GM21737 (cell line): Measurements from ENCODE around the gene FRAT1.

ENCODE experiments used
- ATAC-seq: cut with Tn5 transposase; IDR thresholded peaks from one replicate; pipeline ENCODE4 v1.9.1; 2021; ENCODE audit warnings: mild to moderate bottlenecking, moderate library complexity; ENCODE audit not compliant: unreplicated experiment

Gene FRAT1

DNA sequence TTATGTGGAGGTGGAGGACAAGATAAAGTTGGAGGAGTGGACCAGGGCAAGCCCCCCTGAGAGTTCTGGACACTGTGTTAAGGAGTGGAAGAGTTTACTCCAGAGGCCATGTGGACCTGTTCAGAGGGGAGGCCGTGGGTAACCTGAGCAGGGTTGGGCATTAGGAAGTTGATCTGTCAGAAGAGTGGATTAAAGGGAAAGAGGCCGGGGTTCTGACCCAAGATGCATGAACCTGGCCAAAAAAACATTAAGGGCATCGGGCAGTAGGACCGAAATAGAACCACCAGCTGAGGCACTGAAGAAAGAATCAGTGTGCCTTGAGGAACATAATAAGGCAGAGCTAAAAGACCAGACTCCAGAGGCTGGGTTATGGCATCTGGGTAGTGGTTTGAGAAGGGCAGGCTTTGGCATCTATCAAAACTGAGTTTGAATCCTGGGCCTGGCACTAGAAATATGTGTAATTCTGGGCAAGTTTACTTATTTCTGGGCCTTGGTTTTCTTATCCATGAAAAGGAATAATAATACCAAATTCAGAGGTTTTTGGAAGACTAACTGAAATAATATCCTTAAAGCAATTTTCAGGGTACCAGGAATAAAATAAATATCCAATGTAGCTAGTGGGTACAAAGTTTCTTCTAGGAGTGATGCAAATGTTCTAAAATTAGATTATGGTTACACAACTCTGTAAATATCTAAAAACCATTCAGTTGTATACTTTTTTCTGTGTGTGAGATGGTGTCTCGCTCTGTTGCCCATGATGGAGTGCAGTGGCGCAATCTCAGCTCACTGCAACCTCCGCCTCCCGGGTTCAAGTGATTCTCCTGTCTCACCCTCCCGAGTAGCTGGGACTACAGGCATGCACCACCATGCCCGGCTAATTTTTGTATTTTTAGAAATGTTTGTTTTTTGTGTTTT lies 10.9 kb upstream of the FRAT1 start:
- ATAC-seq, result no peak

DNA sequence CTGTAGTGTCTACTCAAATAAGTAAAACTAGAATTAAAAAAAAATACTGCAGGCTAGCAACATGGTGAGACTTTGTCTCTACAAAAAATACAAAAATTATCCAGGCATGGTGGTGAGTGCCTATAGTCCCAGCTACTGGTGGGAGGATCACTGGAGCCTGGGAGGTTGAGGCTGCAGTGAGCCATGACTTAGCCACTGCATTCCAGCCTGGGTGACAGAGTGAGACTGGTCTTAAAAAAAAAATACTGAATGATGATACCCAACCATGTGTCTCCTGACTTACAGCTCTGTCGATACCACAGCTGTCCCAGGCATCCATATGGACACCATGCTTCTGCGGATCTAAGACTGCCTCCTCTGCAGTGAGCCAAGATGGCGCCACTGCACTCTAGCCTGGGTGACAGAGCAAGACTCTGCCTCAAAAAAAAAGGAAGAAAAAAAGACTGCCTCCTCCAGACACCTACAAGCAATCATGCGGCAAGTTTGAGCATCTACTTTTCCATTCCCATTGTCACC lies 7.9 kb upstream of the FRAT1 start:
- ATAC-seq, result no peak

DNA sequence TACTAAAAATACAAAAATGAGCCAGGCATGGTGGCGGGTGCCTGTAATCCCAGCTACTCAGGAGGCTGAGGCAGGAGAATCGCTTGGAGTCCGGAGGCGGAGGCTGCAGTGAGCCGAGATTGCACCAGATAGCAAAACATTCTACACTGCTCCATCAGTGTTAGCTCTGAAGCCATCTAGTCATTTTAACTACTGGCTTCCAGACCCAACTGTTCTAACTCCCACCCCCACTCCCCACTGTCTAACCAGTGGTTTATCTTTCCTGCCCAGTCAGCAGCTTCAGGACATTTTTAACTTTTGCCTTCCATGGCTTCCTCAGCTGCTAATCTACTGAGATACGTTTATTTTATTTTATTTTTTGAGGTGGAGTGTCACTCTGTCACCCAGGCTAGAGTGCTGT lies 6.2 kb upstream of the FRAT1 start:
- ATAC-seq, result no peak

DNA sequence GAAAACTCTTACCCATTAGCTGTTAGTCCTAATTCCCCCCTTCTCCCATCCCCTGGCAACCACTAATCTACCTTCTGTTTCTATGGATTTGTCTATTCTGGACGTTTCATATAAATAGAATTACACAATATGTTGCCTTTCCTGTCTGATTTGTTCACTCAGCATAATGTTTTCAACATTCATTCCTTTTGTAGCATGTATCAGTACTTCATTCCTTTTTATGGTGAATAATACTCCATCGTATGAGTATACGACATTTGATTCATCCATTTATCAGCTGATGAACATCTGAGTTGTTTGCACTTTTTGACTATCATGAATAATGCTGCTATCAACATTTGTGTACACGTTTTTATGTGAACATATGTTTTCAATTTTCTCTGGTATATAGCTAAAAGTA lies 4.4 kb upstream of the FRAT1 start:
- ATAC-seq, result no peak

DNA sequence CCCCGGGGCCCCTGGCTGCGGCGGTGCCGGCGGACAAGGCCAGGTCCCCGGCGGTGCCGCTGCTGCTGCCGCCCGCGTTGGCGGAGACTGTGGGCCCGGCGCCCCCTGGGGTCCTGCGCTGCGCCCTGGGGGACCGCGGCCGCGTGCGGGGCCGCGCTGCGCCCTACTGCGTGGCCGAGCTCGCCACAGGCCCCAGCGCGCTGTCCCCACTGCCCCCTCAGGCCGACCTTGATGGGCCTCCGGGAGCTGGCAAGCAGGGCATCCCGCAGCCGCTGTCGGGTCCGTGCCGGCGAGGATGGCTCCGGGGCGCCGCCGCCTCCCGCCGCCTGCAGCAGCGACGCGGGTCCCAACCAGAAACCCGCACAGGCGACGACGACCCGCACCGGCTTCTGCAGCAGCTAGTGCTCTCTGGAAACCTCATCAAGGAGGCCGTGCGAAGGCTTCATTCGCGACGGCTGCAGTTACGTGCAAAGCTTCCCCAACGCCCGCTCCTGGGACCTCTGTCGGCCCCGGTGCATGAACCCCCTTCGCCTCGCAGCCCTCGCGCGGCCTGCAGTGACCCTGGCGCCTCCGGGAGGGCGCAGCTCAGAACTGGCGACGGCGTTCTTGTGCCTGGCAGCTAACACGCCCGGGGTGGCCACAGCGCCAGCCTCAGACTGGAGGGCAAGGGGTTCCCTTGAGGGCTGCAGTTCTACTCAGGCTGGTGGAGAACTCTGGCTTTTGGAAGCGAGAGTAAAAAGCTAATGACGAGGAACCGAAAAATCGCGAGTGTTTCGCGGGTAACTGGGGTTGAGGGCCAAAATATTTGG lies 804 bp downstream of the FRAT1 start:
- peak; percentile 26 for ATAC-seq

DNA sequence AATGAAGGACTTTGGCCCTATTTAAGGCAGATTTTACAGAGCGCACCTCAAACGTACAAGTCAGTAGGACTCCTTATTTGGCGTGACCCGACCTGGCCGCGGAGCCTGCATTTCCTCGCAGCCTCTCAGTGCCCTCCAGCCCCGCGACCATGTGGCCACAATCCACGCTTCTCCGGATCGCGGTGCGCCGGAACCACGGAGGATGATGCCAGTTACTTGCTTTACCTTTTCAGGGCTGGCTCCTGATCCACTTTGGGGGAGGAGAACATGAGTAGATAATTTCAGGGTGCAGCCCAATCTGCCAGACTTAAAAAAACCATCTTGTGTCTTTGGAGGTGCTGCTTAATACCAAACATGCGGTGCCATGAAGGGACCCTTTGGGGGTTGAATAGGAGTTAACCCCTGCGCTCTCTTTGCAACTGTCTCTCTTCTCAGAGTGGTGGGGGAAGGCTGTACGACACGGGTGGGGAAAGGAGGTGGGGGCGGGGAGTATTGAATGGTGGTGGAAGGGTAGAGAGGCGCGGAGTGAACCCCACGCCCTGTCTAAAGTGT lies 1.5 kb downstream of the FRAT1 start:
- no peak for ATAC-seq

DNA sequence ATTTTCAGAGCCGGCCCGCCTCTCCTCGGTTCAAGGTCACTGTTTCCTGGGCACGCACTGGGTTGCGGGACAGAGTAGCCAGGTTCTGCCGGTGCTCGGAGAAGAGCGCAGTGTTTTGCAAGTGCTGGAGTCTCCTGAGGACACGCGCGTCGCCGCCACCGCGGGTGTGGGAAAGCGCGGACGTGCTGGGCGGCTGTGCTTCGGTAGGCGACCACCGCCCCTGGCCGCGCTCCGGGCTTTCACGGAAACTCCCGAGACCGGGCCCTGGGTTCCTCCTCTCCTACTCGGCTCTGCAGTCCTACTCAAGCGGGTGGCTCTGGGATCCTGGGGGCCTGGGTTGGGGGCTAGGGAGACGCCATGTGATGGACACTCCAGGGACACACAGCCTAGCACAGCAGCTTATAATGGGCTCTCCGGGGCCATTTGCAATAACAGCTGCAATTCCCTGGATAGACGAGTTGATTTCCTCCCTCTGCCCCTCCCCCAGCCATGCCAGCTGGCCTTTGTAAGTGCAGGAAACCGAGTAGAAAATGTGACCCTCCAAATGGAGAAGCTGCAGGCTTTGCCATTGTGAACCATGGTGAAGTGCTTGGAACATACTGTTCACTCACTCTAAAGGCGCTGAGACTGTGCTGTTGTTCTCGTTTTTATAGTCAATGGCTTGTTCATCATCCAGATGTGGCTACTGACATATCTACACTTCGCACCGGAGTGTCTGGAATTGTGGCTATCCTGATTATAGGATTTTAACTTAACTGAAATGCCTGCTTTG lies 2.1 kb downstream of the FRAT1 start:
- ATAC-seq, result no peak

DNA sequence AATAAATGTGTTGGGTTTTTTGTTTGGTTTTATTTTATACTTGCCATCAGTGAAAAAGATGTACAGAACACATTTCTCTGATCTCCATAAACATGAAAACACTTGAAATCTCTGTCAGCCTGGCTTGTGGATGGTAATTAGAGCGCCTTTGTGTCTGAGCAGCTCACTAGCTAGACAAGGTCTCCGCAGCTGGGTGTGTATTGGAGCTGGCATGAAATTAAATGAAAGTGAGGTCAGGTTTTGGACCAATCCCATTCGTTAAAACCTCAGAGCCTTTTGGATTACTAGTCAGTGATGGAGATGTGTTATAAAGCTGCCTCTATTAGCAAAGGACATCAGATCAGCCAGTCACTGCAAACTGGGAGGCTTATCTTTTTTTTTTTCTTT lies 2.7 kb downstream of the FRAT1 start:
- no peak for ATAC-seq

DNA sequence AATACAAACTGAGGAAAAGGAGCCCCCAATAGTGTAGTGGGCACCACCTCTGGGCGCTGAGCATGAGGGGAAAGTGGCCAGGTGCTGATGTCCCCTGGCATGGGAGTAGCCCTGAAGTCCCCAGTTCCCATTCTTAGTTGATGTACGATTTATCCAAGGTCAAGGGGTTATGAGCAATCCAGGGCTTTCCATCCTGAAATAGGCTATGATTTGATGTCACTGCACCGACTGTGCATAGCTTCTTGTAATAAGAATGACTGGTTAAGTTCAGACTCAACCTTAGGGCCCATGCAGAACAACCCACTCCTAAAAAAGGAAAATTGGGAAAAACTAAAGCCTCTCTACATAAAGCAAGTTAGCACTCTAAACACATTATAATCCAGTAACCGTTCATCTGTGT lies 4.4 kb downstream of the FRAT1 start:
- no peak for ATAC-seq

DNA sequence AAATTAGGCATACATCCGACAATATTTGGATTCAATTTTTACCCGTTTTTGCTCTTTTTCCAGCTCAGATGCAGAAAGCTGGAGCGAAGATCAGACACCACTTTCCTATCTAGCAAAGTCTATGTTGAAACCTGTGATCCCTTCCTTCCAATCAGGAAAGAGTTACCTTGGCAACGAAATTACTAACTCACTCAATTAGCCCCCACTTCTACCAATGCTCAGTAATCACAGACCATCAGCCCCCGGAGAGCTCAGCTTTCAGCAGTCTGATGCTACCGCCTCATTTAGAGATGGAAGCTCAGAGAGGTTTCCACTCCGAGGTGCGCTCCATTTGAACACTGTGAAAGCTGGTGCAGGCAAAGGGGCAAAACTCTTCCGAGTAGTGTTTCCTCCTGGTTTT lies 6.7 kb downstream of the FRAT1 start:
- no peak for ATAC-seq

DNA sequence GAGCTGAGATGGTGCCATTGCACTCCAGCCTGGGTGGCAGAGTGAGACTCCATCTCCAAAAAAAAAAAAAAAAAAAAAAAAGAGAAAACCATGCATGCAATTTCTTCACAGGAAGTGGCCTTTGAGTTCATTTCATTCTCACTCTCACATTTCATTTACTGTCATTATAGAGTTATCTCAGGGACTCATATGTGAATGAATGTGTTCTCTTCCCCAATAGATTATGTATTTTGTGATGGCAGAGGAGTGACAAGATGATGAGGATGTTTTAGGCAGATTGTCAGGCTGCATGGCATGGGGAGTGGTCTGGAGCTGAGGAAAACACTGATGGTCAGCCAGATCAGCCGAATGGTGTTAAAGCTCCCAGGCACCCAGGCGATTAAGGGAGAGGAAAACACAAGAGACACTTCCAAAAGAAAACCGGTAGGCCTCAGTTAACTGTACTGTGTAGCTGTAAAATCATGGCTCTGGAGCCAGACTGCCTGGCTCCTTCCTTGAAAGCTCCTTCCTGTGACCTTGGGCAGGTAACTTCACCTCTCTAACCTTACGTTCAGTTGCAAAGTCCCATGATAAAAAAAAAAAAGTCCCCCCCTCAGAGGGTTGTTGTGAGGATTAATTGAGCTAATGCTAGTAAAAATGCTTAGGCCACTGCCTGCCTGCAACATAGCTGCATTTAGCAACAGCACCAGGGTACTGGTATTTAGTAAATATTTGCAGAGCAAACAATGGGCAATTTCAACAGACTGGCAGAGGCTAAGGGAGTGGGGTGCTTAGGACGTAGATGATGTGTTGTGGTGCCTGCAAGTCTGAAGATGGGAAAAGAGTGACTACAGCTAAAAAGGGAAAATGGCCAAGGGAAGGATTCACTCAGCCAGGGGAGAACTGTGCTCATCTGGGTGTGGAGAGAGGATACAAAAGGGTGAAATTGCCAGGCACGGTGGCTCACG lies 8.6 kb downstream of the FRAT1 start:
- ATAC-seq, result no peak

DNA sequence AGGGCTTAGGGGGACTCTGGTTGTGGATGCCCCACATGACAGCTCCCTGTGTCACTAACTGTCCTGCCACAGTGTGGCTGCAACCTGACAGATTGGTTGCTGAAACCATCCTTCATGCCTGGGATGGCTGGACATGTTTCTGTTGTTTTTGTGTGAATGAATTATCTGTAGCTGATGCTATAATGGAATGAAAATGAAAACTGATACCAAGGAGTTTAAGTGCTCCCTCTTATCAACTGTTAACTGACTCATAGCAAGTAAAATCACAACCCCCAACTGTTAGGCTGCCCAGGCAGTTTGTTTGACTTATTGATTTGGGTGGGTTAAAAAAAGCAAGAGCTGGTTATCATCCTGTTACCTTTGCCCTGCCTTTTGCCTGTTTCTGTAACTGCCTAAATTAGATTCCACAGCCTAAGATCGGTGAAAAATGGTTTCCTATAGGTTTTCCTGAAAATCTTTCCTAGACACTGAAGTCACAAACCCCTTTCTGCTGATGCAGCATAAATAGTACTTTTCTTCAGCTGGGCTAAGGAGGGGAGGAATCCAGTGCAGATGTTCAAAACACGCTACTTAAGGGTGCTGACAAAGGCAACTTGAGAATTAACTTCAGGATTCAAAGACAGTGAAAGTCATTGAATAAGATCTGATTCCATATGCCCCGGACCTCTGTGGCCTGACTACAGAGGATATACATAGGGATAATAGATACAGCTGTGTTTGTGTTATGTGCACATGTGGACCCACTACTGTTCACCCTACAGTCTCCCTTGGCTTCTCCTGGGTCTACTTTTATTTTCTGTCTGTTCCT lies 9.8 kb downstream of the FRAT1 start:
- no peak for ATAC-seq

DNA sequence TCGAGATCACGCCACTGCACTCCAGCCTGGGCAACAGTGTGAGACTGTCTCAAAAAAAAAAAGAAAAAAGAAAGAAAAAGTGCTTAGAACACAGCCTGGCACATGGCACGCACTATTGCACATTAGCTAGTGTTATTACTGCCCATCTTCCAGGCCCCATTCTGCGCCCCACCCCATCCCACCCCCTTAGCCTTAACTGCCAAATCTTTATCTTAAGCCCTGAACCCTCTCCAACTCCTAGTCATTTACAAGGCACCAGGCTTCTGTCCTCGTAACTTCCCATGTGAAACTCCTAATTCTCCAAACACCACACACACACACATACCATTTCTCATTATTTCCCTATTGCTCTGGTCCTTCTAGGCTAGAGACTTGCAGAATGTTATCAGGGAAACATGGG lies 10.7 kb downstream of the FRAT1 start:
- ATAC-seq, result no peak

DNA sequence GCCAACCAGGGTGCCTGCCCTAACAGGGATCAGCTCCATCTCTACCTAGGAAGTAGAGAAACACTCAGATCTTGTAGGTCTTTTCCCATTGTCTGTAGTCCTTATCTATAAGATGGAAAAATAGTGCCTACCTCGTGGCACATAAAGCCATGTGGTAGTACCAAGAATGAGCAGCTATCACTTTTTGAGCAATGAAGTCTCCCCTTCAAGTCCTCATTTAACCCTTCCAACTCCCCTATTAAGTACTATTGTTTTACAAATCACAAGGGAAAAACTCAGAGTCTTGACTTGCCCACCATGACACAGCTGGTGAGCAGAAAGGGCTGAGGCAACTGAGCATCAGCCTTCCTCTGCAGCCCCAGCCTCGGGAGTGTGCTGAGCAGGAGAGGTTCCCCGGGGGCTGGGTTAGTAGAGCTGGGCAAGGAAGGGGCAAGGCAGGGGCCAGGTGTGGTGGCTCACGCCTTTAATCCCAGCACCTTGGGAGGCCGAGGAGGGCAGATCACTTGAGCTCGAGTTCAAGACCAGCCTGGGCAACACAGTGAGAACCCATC lies 12.2 kb downstream of the FRAT1 start:
- ATAC-seq, result no peak

DNA sequence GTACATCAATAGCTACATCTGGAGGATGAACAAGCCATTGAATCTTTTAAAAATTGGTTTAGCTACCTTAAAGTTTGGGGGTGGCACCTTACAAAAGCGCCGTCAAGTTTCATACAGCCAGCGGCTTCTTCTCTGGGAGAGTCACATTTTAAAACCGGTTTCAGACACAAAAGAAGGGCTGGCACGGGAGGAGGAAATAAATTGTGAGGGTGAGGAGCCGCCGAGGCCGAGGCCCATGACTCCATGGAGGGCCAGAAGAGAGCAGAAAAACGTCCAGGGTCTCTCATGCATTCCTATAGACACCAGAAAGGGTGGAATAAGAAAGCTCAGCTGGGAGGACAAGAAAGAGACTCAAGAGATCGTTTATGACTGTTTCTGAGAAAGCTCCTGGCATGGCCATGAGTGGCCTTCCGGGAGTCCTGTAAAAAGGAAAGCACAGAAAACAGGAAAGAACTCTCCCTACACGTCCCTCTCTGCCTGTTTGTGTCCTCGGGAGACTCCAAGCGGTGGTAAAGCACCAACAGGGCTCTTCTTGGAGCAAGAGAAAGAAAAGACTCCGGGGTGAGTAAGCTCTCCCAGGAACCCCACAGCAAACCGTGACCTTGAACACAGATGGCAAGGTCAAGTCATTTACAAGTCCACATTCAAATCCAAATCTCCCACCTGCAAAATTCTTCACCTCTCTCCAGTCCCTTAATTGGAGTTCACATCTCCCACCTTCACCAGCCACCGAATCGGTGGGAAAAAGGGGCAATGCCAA lies 13.7 kb downstream of the FRAT1 start:
- ATAC-seq, result no peak

DNA sequence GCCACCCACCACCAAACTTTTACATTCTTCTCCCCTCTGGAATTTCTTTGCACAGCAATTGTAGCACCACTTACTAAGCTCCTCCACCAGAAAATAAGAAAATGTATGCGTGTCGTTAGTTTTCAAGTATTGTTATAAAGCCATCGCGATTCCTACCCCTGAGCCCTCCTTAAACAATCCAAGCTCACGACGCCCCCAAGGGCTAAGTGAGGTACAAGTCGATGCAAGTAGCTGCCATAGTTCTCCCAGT lies 14.2 kb downstream of the FRAT1 start:
- no peak for ATAC-seq

DNA sequence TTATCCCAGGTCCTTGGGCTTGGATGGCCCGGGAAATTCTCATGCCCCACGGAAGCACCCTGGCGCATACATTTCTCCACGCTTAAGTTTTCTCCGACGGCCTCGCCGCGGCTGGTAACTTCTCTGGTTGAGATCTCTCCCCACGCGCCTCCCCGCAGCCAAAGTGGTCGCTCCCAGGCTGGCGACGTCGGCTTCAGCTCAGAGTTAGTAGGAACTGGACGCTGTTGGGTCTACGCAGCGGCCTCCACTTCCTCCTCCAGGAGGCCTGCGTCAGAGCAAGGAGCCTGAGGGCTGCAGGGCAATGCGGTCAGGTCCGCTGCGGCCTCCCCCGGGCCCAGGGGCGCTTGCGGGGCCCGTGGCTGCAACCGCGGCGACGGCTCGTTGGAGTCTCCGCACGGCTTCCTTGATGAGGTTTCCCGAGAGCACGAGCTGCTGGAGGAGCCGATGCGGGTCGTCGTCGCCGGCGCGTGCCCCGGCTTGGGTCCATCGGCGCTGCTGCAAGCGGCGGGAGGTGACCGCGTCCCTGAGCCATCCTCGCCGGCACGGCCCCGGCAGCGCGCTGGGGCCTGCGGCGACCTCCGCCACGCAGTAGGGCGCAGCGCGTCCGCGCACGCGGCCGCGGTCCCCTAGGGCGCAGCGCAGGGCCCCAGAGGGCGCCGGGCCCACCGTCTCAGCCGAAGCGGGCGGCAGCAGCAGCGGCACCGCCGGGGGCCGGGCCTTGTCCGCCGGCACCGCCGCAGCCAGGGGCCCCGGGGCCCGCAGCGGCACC lies 14.7 kb downstream of the FRAT1 start:
- ATAC-seq, result peak; percentile 12
